Osteoblast (primary cell): ENCODE data around the gene PAWR. TPM values are rescaled to one million over a fixed set of nuclear protein-coding genes. Genes with fewer than 3 reads are reported as not detected.

Experiments used
- DNase-seq: peaks from one replicate; pipeline ENCODE4 v3.0.0; 2011; ENCODE audit warnings: low spot score, mixed read lengths; ENCODE audit not compliant: insufficient read length; ENCODE audit errors: missing footprints
- H2AFZ ChIP-seq: 2 replicates; pipeline ENCODE4 v1.6.0; 2011; ENCODE audit warnings: mild to moderate bottlenecking, low read length
- H3K27ac ChIP-seq: 2 replicates; pipeline ENCODE4 v1.5.1; 2011; ENCODE audit warnings: mild to moderate bottlenecking, low read depth, low read length, moderate library complexity
- H3K27me3 ChIP-seq: 2 replicates; pipeline ENCODE4 v1.6.0; 2012; ENCODE audit warnings: mild to moderate bottlenecking, control low read depth, inconsistent platforms, low read length, moderate library complexity; ENCODE audit not compliant: insufficient read depth
- H3K36me3 ChIP-seq: 2 replicates; pipeline ENCODE4 v1.5.1; 2011; ENCODE audit warnings: mild to moderate bottlenecking, low read length, control low read depth, moderate library complexity; ENCODE audit not compliant: insufficient read depth
- H3K4me1 ChIP-seq: 2 replicates; pipeline ENCODE4 v1.5.1; 2011; ENCODE audit warnings: mild to moderate bottlenecking, low read length, control low read depth, moderate library complexity; ENCODE audit not compliant: insufficient read depth
- H3K4me2 ChIP-seq: 2 replicates; pipeline ENCODE4 v1.6.0; 2011; ENCODE audit warnings: mild to moderate bottlenecking, low read length; ENCODE audit not compliant: insufficient read depth
- H3K4me3 ChIP-seq: fragments of 200-600 bp; sonication (generic); 3 replicates; pipeline ENCODE4 v1.5.1; 2012; ENCODE audit warnings: mild to moderate bottlenecking, low read length, inconsistent platforms; ENCODE audit not compliant: insufficient read depth
- H3K79me2 ChIP-seq: 2 replicates; pipeline ENCODE4 v1.6.0; 2012; ENCODE audit warnings: mild to moderate bottlenecking, low read length, control low read depth, inconsistent platforms; ENCODE audit not compliant: insufficient read depth
- H3K9me3 ChIP-seq: 2 replicates; pipeline ENCODE4 v1.5.1; 2011; ENCODE audit warnings: low read depth, low read length, control low read depth
- H4K20me1 ChIP-seq: 2 replicates; pipeline ENCODE4 v1.6.0; 2012; ENCODE audit warnings: mild to moderate bottlenecking, low read length, control low read depth; ENCODE audit not compliant: insufficient read depth
- total RNA-seq: library from RNA; depleted of rRNA; stranded (reverse); fragments of >200 nt; gene quantifications from 2 replicates; pipeline ENCODE4 v1.2.3, GENCODE V29; 2012
- TF ChIP-seq, protein P1 (sequence below): IDR thresholded peaks from 2 replicates; pipeline ENCODE4 v1.5.1; 2011; ENCODE audit warnings: mild to moderate bottlenecking, low read depth, low read length, moderate library complexity; ENCODE audit errors: extremely low read depth

Gene PAWR
- total RNA-seq, 1 donor = 78.5 TPM

DNA sequence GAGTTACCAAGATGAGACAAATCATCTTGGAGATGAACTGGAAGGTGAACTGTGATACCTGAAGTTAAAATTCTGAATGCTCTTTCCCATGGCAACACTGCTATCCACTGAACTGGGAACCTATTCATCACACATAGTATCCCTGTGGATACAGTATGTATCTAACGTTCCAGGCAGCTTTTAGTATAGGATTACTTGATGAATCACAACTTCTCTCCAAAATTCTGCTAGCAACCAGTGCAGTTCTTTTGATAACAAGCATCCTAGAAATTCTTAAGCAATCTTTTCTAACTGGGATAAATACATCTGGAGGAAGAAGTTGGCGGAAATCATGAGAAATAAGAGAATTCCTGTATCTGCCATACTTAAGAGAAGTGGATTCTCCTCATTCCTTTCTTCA is 66.4 kb downstream of the PAWR start:
- Histone ChIP-seq H3K27me3 (no peaks in the 10 kb centered on the region), H3K4me3 (no peak overlapping the region), H3K4me2 (no peak overlapping the region), H2AFZ (no peak overlapping the region), H3K79me2 (peaks cover 60% of the 10 kb centered on the region), H3K4me1 (no peaks in the 10 kb centered on the region), H3K36me3 (peaks cover 16% of the 10 kb centered on the region), H3K9me3 (no peaks in the 10 kb centered on the region), H4K20me1 (peaks cover 15% of the 10 kb centered on the region), H3K27ac (peak overlapping the region; percentile 3)
- TF ChIP-seq, protein P1, sequence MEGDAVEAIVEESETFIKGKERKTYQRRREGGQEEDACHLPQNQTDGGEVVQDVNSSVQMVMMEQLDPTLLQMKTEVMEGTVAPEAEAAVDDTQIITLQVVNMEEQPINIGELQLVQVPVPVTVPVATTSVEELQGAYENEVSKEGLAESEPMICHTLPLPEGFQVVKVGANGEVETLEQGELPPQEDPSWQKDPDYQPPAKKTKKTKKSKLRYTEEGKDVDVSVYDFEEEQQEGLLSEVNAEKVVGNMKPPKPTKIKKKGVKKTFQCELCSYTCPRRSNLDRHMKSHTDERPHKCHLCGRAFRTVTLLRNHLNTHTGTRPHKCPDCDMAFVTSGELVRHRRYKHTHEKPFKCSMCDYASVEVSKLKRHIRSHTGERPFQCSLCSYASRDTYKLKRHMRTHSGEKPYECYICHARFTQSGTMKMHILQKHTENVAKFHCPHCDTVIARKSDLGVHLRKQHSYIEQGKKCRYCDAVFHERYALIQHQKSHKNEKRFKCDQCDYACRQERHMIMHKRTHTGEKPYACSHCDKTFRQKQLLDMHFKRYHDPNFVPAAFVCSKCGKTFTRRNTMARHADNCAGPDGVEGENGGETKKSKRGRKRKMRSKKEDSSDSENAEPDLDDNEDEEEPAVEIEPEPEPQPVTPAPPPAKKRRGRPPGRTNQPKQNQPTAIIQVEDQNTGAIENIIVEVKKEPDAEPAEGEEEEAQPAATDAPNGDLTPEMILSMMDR = no peak
- peak; percentile 83 for DNase-seq

DNA sequence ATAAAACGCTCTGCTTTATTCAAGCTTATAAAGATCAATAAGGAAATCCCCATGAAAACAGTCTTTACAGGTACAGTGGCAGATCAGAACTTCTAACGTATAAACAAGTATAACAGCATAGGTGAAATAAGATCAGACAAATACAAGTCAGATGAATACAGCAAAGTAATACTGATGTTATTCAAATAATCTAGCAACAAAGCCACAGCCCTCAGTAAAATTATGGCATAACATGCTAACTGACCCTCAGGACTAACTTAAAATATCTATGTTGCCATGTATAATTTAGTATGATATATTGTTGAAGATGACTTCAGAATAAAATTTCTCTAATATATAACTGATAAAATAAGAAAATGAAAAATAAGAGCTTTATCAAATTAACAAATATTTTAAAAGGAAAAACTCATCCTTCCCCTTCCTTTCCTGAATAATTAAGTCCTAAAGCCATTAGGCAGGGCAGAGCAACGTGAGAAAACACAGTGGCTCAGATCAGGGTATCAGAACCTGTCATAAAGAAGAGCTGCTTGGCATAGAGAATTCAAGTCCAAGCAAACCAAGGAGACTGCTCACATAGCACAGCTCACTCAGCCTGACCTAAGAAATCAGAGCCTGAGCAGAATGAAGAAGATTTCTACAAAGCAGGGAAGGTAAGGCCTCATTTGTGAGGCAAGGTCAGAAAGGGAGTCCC is 70.7 kb downstream of the PAWR start:
- Histone ChIP-seq H3K4me2 (no peak overlapping the region), H3K27me3 (no peaks in the 10 kb centered on the region), H3K36me3 (peaks cover 19% of the 10 kb centered on the region), H3K4me1 (peaks cover 15% of the 10 kb centered on the region), H3K9me3 (no peaks in the 10 kb centered on the region), H2AFZ (no peak overlapping the region), H3K4me3 (no peak overlapping the region), H4K20me1 (peaks cover 12% of the 10 kb centered on the region), H3K79me2 (peaks cover 83% of the 10 kb centered on the region), H3K27ac (peak overlapping the region; percentile 48)
- DNase-seq = no peak
- TF ChIP-seq, protein P1 = no peak

DNA sequence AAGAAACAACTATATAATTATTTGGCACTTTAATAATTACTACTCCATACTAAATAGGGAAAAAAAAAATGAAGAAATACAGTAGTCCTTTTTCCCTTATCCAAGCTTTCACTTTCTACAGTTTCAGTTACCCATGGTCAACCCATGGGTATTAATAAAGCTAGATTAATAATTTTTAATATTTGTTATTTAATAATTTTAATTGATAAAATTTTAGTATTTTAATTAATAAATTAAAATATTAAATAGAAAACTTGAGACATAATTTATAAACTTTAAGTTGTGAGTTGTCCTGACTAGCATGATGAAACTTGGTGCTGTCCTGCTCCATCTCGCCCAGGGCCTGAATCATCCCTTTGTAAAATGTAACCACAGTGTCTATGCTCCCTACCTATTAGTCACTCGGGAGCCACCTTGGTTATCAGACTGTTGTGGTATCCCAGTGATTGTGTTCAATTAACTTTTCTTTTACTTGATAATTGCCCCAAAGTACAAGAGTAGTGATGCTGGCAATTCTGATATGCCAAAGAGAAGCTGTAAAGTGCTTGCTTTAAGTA is 71.8 kb downstream of the PAWR start:
- no peaks in the 10 kb centered on the region for H3K27me3 ChIP-seq
- H3K9me3 ChIP-seq = no peaks in the 10 kb centered on the region
- H3K79me2 ChIP-seq = peaks cover 79% of the 10 kb centered on the region
- H3K4me2 ChIP-seq = peak overlapping the region; percentile 12
- H4K20me1 ChIP-seq = peaks cover 12% of the 10 kb centered on the region
- TF ChIP-seq, protein P1 = no peak
- peaks cover 15% of the 10 kb centered on the region for H3K4me1 ChIP-seq
- H3K4me3 ChIP-seq = no peak overlapping the region
- peaks cover 19% of the 10 kb centered on the region for H3K36me3 ChIP-seq
- no peak overlapping the region for H2AFZ ChIP-seq
- no peak for DNase-seq
- peak overlapping the region; percentile 55 for H3K27ac ChIP-seq

DNA sequence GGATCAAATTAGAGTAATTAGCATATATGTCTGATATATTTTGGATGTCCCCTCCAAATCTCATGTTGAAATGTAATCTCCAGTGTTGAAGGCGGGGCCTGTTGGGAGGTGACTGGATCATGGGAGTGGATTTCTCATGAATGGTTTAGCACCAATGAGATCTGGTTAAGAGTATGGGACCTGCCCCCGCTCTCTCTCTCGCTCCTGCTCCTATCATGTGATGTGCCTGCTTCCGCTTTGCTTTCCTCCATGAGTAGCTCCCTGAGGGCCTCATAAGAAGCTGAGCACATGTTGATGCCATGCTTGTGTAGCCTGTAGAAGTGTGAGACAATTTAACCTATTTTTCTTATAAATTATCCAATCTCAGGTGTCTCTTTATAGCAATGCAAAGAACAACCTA is 73.1 kb downstream of the PAWR start:
- Histone ChIP-seq H2AFZ (no peak overlapping the region), H3K36me3 (peaks cover 22% of the 10 kb centered on the region), H3K4me2 (no peak overlapping the region), H3K4me3 (no peak overlapping the region), H4K20me1 (peaks cover 12% of the 10 kb centered on the region), H3K27me3 (no peaks in the 10 kb centered on the region), H3K9me3 (no peaks in the 10 kb centered on the region), H3K4me1 (peaks cover 15% of the 10 kb centered on the region), H3K27ac (no peak overlapping the region), H3K79me2 (peaks cover 73% of the 10 kb centered on the region)
- no peak for DNase-seq
- TF ChIP-seq, protein P1 = no peak
